SU-DHL-6 (cell line): ENCODE data around the gene TNFRSF1B.
A peak's percentile ranks its signal among the peaks of the same experiment; 100 is the strongest.

Source experiments
- H2AFZ ChIP-seq: fragments of 200-600 bp; sonication (generic); 2 replicates; pipeline ENCODE4 v1.6.1; 2014; ENCODE audit warnings: low read depth, mild to moderate bottlenecking, moderate library complexity, mixed read lengths, antibody characterized with exemption, low read length; ENCODE audit not compliant: severe bottlenecking
- H3F3A ChIP-seq: fragments of 200-600 bp; shearing (Covaris generic); 2 replicates; pipeline ENCODE4 v1.6.0; 2016; ENCODE audit warnings: antibody characterized with exemption, mild to moderate bottlenecking; ENCODE audit not compliant: insufficient read depth
- H3K27ac ChIP-seq: fragments of 200-600 bp; sonication (generic); 2 replicates; pipeline ENCODE4 v1.5.1; 2016; ENCODE audit warnings: low read depth, mild to moderate bottlenecking, low read length, moderate library complexity, mixed read lengths
- H3K27me3 ChIP-seq: fragments of 200-600 bp; sonication (generic), shearing (Covaris generic); 2 replicates; pipeline ENCODE4 v1.6.0; 2014; ENCODE audit warnings: mild to moderate bottlenecking, low read length
- H3K36me3 ChIP-seq: fragments of 200-600 bp; sonication (generic); 2 replicates; pipeline ENCODE4 v1.6.1; 2014; ENCODE audit warnings: mild to moderate bottlenecking, low read length, mixed read lengths
- H3K4me2 ChIP-seq: fragments of 300-600, 200-600 bp; shearing (Covaris generic), sonication (generic); 2 replicates; pipeline ENCODE4 v1.6.0; 2014; ENCODE audit warnings: low read length, low read depth, mild to moderate bottlenecking; ENCODE audit not compliant: poor library complexity, severe bottlenecking
- H3K4me3 ChIP-seq: fragments of 200-600 bp; sonication (generic); 2 replicates; pipeline ENCODE4 v1.5.1; 2014; ENCODE audit warnings: antibody characterized with exemption, low read length, mild to moderate bottlenecking, mixed read lengths; ENCODE audit not compliant: insufficient read depth, poor library complexity, severe bottlenecking
- H3K79me2 ChIP-seq: fragments of 200-600 bp; sonication (generic); 2 replicates; pipeline ENCODE4 v1.6.1; 2014; ENCODE audit warnings: mild to moderate bottlenecking, low read length, moderate library complexity; ENCODE audit not compliant: insufficient read depth
- H3K9ac ChIP-seq: fragments of 200-600 bp; sonication (generic); 2 replicates; pipeline ENCODE4 v1.7.0; 2014; ENCODE audit warnings: mild to moderate bottlenecking, low read length
- H3K9me2 ChIP-seq: fragments of 200-600 bp; sonication (generic); replicated peaks from 2 replicates; pipeline ENCODE4 v1.6.1; 2014; ENCODE audit warnings: low read length; ENCODE audit not compliant: insufficient read depth
- H3K9me3 ChIP-seq: fragments of 200-600 bp; sonication (generic); 2 replicates; pipeline ENCODE4 v1.6.1; 2014; ENCODE audit warnings: low read length, mixed read lengths; ENCODE audit not compliant: insufficient read depth
- H4K20me1 ChIP-seq: fragments of 200-600 bp; sonication (generic); 2 replicates; pipeline ENCODE4 v1.6.1; 2014; ENCODE audit warnings: low read depth, mild to moderate bottlenecking, antibody characterized with exemption, low read length, moderate library complexity, mixed read lengths
- CTCF ChIP-seq: fragments of 200-600 bp; sonication (generic); IDR thresholded peaks from one replicate; pipeline ENCODE4 v1.5.1; 2017; ENCODE audit warnings: antibody characterized with exemption, mild to moderate bottlenecking, low read length, moderate library complexity; ENCODE audit not compliant: insufficient read depth, poor library complexity, severe bottlenecking
- EZH2phosphoT487 ChIP-seq: fragments of 200-600 bp; sonication (generic), shearing (Covaris generic); conservative IDR thresholded peaks from 2 replicates; pipeline ENCODE4 v1.6.1; 2018; ENCODE audit warnings: mild to moderate bottlenecking, antibody characterized with exemption, low read length, moderate library complexity, mixed read lengths

Gene TNFRSF1B

GRCh38 chr1:12149791-12150175, 17.0 kb upstream of the TNFRSF1B start:
- Histone ChIP-seq H4K20me1 (no peaks in the 10 kb centered on the region), H3K79me2 (no peaks in the 10 kb centered on the region), H3K9me3 (no peaks in the 10 kb centered on the region), H3K4me3 (no peak overlapping the region), H3K9me2 (no peaks in the 10 kb centered on the region), H2AFZ (peak overlapping the region; percentile 65), H3K27ac (peak overlapping the region; percentile 94), H3K36me3 (no peaks in the 10 kb centered on the region), H3K4me2 (peak overlapping the region; percentile 77), H3F3A (peaks cover 38% of the 10 kb centered on the region), H3K27me3 (no peaks in the 10 kb centered on the region), H3K9ac (peak overlapping the region; percentile 28; the same call in 1 of the 2 replicates)
- no peak for TF ChIP-seq CTCF
- TF ChIP-seq EZH2phosphoT487 = no peak

- peak overlapping the region; percentile 94 for H3K27ac ChIP-seq
- peak overlapping the region; percentile 28; the same call in 1 of the 2 replicates for H3K9ac ChIP-seq
Observed at GRCh38 chr1:12150456-12151200, 16.2 kb upstream of the TNFRSF1B start.

GRCh38 chr1:12151465-12151864, 15.3 kb upstream of the TNFRSF1B start:
- H3K4me3 ChIP-seq = no peak overlapping the region
- H3F3A ChIP-seq = peaks cover 38% of the 10 kb centered on the region
- H2AFZ ChIP-seq = no peak overlapping the region
- H3K36me3 ChIP-seq = no peaks in the 10 kb centered on the region
- H3K27ac ChIP-seq = peak overlapping the region; percentile 94
- no peak overlapping the region for H3K9ac ChIP-seq
- H3K27me3 ChIP-seq = no peaks in the 10 kb centered on the region
- TF ChIP-seq CTCF (no peak), EZH2phosphoT487 (no peak)
- no peaks in the 10 kb centered on the region for H4K20me1 ChIP-seq
- no peaks in the 10 kb centered on the region for H3K9me3 ChIP-seq
- no peaks in the 10 kb centered on the region for H3K79me2 ChIP-seq
- no peaks in the 10 kb centered on the region for H3K9me2 ChIP-seq
- H3K4me2 ChIP-seq = peak overlapping the region; percentile 77

More at GRCh38 chr1:12150456-12151200, 16.2 kb upstream of the TNFRSF1B start:
- Histone ChIP-seq H3F3A (peaks cover 38% of the 10 kb centered on the region), H4K20me1 (no peaks in the 10 kb centered on the region), H3K36me3 (no peaks in the 10 kb centered on the region), H3K27me3 (no peaks in the 10 kb centered on the region), H3K4me3 (no peak overlapping the region), H3K4me2 (peak overlapping the region; percentile 77), H3K9me2 (no peaks in the 10 kb centered on the region), H3K79me2 (no peaks in the 10 kb centered on the region), H2AFZ (peak overlapping the region; percentile 65), H3K9me3 (no peaks in the 10 kb centered on the region)
- no peak for TF ChIP-seq CTCF
- no peak for TF ChIP-seq EZH2phosphoT487
